SHP77 (cell line): ENCODE measurements around the gene SNRPD3.
"Not testable (repeated sequence)": the region's sequence is repeated elsewhere in the genome, so short reads cannot be mapped to it uniquely, and the experiment has no call there.

Source experiments
- DNase-seq, 2 experiments: peaks; one replicate each; lab custom pipeline; 2025; lab: John Stamatoyannopoulos, UW

The SNRPD3 gene

DNA sequence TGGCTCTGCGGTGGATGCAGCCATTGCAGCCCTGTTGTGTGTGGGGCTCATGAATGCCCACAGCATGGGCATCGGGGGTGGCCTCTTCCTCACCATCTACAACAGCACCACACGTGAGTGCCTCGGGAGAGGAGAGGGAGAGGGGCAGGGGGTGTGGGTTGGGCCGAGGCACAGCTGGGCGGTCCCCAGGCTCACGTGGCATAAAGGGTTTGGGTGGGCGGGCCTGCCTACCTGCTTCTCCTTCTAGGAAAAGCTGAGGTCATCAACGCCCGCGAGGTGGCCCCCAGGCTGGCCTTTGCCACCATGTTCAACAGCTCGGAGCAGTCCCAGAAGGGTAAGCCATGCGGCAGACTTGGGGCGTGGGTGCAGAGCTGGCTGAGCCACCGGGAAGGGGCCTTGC is 59.0 kb downstream of the SNRPD3 start:
- not testable (repeated sequence) for DNase-seq

GRCh38 chr22:24621244-24621643 is 65.4 kb downstream of the SNRPD3 start:
- DNase-seq = not testable (repeated sequence)

GRCh38 chr22:24622596-24622995 is 66.8 kb downstream of the SNRPD3 start:
- not testable (repeated sequence) for DNase-seq
